Measurements from ENCODE around the gene GPR158. TPM values are rescaled to one million over a fixed set of nuclear protein-coding genes. Genes with fewer than 3 reads are reported as not detected.
"Not testable (repeated sequence)": the region's sequence is repeated elsewhere in the genome, so short reads cannot be mapped to it uniquely, and the experiment has no call there.

The GPR158 gene
- total and polyA plus RNA-seq, 4 donors: 0.02 to 0.97 TPM; not detected in 2

DNA sequence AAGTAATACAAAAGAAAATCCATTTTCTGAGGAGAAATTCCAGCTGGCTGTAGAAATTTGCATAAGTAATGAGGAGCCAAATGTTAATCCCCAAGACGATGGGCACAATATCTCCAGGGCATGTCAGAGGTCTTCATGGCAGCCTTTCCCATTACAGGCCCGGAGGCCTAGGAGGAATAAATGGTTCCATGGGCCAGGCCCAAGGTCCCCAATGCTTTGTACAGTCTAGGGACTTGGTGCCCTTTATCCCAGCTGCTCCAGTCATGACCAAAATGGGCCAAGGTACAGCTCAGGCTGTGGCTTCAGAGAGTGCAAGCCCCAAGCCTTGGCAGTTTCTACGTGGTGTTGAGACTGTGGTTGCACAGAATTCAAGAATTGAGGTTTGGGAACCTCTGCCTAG lies 182.5 kb downstream of the GPR158 start:
- Histone ChIP-seq H3K27me3 (ENCODE audit: control insufficient read depth in 3 of 3, insufficient read depth in 3 of 3, low read length in 2 of 3) (no peaks in the 10 kb centered on the region), H3K4me1 (ENCODE audit: control insufficient read depth in 5 of 5, insufficient read depth in 5 of 5, low read length in 5 of 5) (no peaks in the 10 kb centered on the region), H3K4me3 (no peak overlapping the region), H3K9me3 (ENCODE audit: control insufficient read depth in 4 of 4, insufficient read depth in 3 of 4, low read length in 3 of 4) (peaks cover 0 to 10% (median 7%) of the 10 kb centered on the region in 4 donors), H3K27ac (ENCODE audit: low read depth in 1 of 2, low read length in 1 of 2) (no peak overlapping the region), H3K36me3 (ENCODE audit: control insufficient read depth in 4 of 4, insufficient read depth in 4 of 4, low read length in 4 of 4) (no peaks in the 10 kb centered on the region), H3K9ac (ENCODE audit: insufficient read depth in 1 of 2, low read length in 2 of 2) (no peak overlapping the region)
- ATAC-seq (ENCODE audit: insufficient read depth, low FRiP score) (no peak), DNase-seq (no peak)
- TF ChIP-seq, protein P1, sequence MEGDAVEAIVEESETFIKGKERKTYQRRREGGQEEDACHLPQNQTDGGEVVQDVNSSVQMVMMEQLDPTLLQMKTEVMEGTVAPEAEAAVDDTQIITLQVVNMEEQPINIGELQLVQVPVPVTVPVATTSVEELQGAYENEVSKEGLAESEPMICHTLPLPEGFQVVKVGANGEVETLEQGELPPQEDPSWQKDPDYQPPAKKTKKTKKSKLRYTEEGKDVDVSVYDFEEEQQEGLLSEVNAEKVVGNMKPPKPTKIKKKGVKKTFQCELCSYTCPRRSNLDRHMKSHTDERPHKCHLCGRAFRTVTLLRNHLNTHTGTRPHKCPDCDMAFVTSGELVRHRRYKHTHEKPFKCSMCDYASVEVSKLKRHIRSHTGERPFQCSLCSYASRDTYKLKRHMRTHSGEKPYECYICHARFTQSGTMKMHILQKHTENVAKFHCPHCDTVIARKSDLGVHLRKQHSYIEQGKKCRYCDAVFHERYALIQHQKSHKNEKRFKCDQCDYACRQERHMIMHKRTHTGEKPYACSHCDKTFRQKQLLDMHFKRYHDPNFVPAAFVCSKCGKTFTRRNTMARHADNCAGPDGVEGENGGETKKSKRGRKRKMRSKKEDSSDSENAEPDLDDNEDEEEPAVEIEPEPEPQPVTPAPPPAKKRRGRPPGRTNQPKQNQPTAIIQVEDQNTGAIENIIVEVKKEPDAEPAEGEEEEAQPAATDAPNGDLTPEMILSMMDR (IDR thresholded peaks at IDR 0.05; ENCODE audit: control extremely low read depth, extremely low read depth): no peak
- 72 to 78% methylated on average over 3 of the region's 3 CpGs for WGBS, 2 donors

DNA sequence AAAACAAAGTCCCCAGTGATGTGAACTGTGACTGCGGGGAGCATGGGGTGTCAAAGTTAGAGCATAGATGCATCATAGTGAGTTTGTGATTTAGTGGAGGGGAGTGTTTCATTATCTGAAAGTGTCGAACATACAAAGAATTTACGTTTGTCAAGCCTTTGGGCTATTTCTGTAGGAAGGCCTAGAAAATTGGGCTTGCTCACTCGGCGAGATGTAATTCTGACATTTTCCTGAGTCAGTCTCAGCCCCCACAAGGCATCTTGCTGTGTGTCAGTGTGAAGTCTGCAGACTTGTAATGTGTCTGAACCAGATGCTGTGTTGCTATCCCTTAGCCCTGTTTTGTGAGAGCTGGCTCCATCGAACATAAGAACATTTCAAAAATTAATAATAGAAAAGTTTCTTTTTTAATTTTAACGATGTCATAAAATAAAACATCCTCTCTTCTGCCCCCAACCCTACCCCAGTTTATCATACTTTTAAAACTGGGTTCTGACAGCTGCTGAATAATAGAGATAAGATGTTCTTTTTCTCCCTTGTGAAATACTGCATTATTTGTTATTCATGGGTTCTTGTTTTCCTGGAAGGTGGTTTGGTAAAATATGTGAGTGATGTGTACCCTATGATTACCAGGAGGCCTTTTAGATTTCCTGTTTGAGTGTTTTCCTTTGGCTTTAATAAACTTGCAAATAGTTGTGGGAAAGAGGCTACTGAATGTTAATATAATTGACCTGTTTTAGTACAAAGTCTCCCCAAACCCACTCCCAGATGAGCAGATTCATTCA lies 207.4 kb downstream of the GPR158 start:
- H3K36me3 ChIP-seq (ENCODE audit: control insufficient read depth in 4 of 4, insufficient read depth in 4 of 4, low read length in 4 of 4): no peaks in the 10 kb centered on the region
- no peak overlapping the region for H3K27ac ChIP-seq (ENCODE audit: low read depth in 1 of 2, low read length in 1 of 2)
- H3K9me3 ChIP-seq (ENCODE audit: control insufficient read depth in 4 of 4, insufficient read depth in 3 of 4, low read length in 3 of 4): no peaks in the 10 kb centered on the region
- no peaks in the 10 kb centered on the region for H3K4me1 ChIP-seq (ENCODE audit: control insufficient read depth in 5 of 5, insufficient read depth in 5 of 5, low read length in 5 of 5)
- H3K4me3 ChIP-seq: no peak overlapping the region
- no peak for ATAC-seq (ENCODE audit: insufficient read depth, low FRiP score)
- no peaks in the 10 kb centered on the region for H3K27me3 ChIP-seq (ENCODE audit: control insufficient read depth in 3 of 3, insufficient read depth in 3 of 3, low read length in 2 of 3)
- H3K9ac ChIP-seq (ENCODE audit: insufficient read depth in 1 of 2, low read length in 2 of 2): no peak overlapping the region
- TF ChIP-seq, protein P1 (IDR thresholded peaks at IDR 0.05; ENCODE audit: control extremely low read depth, extremely low read depth): no peak
- DNase-seq: no peak
- 47 to 64% methylated on average over 7 of the region's 7 CpGs for WGBS, 2 donors

DNA sequence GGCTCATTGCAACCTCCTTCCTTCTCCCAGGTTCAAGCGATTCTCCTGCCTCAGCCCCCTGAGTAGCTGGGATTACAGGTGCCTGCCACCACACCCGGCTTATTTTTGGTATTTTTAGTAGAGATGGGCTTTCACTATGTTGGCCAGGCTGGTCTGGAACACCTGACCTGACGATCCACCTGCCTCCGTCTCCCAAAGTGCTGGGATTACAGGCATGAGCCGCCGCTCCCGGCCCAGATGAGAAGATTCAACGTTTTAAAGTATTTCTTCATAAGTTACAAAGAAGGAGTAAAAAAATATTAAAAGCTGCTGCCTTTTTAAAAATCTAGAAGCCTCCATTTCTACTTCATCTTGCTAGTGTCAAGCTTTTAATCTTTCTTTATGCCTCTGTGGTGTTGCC lies 208.1 kb downstream of the GPR158 start:
- not testable (repeated sequence) for H3K27me3 ChIP-seq (ENCODE audit: control insufficient read depth in 3 of 3, insufficient read depth in 3 of 3, low read length in 2 of 3); H3K36me3 ChIP-seq (ENCODE audit: control insufficient read depth in 4 of 4, insufficient read depth in 4 of 4, low read length in 4 of 4); ATAC-seq (ENCODE audit: insufficient read depth, low FRiP score); H3K27ac ChIP-seq (ENCODE audit: low read depth in 1 of 2, low read length in 1 of 2); H3K9ac ChIP-seq (ENCODE audit: insufficient read depth in 1 of 2, low read length in 2 of 2); H3K9me3 ChIP-seq (ENCODE audit: control insufficient read depth in 4 of 4, insufficient read depth in 3 of 4, low read length in 3 of 4); H3K4me1 ChIP-seq (ENCODE audit: control insufficient read depth in 5 of 5, insufficient read depth in 5 of 5, low read length in 5 of 5); DNase-seq; H3K4me3 ChIP-seq
- WGBS, 2 donors: 67 to 76% methylated on average over 8 of the region's 8 CpGs

DNA sequence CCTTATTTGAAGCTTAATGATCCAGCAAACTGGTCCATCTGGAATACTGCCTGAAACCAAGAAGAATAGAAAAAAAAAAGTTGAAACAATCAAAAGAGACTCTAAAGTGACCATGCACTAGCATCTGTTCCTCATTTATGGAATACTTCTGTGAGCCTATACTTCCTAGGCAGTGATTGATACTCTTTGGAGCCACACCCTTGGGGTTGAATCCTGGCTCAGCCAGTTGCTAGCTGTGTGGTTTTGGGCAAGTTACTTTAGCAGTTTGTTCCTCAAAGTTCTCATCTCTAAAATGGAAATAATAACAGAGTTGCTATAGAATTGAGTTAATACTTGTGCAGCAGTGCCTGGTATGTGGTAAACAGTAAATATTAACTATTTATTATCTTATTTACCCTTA lies 208.9 kb downstream of the GPR158 start:
- Histone ChIP-seq H3K27ac (ENCODE audit: low read depth in 1 of 2, low read length in 1 of 2) (no peak overlapping the region), H3K36me3 (ENCODE audit: control insufficient read depth in 4 of 4, insufficient read depth in 4 of 4, low read length in 4 of 4) (no peaks in the 10 kb centered on the region), H3K9ac (ENCODE audit: insufficient read depth in 1 of 2, low read length in 2 of 2) (no peak overlapping the region), H3K4me3 (no peak overlapping the region), H3K9me3 (ENCODE audit: control insufficient read depth in 4 of 4, insufficient read depth in 3 of 4, low read length in 3 of 4) (peaks cover 0 to 6% (median 0%) of the 10 kb centered on the region in 4 donors), H3K27me3 (ENCODE audit: control insufficient read depth in 3 of 3, insufficient read depth in 3 of 3, low read length in 2 of 3) (no peaks in the 10 kb centered on the region), H3K4me1 (ENCODE audit: control insufficient read depth in 5 of 5, insufficient read depth in 5 of 5, low read length in 5 of 5) (no peaks in the 10 kb centered on the region)
- DNase-seq (no peak), ATAC-seq (ENCODE audit: insufficient read depth, low FRiP score) (no peak)
- TF ChIP-seq, protein P1 (IDR thresholded peaks at IDR 0.05; ENCODE audit: control extremely low read depth, extremely low read depth): no peak

All from lung (tissue), 12 donors.